GM18519 (cell line): Measurements from ENCODE around the gene AOAH.
"Not testable (repeated sequence)": the region's sequence is repeated elsewhere in the genome, so short reads cannot be mapped to it uniquely, and the experiment has no call there.

Experiments
- ATAC-seq: cut with Tn5 transposase; IDR thresholded peaks from one replicate; pipeline ENCODE4 v1.9.1; 2021; ENCODE audit warnings: mild to moderate bottlenecking, moderate library complexity; ENCODE audit not compliant: unreplicated experiment, low FRiP score

The AOAH gene

GRCh38 chr7:36707898-36708297 is 16.4 kb downstream of the AOAH start:
- ATAC-seq, result no peak

- no peak for ATAC-seq
Observed at GRCh38 chr7:36707465-36707864, 16.8 kb downstream of the AOAH start.

GRCh38 chr7:36703860-36704259 is 20.4 kb downstream of the AOAH start:
- ATAC-seq, result not testable (repeated sequence)

GRCh38 chr7:36692456-36692855 is 31.8 kb downstream of the AOAH start:
- no peak for ATAC-seq

- ATAC-seq, result no peak
Observed at GRCh38 chr7:36691983-36692382, 32.3 kb downstream of the AOAH start.

- ATAC-seq, result no peak
Observed at GRCh38 chr7:36690514-36691187, 33.6 kb downstream of the AOAH start.

- ATAC-seq, result no peak
Observed at GRCh38 chr7:36690041-36690440, 34.3 kb downstream of the AOAH start.

GRCh38 chr7:36686499-36686898 is 37.8 kb downstream of the AOAH start:
- ATAC-seq, result no peak

- ATAC-seq, result no peak
Observed at GRCh38 chr7:36684954-36685353, 39.3 kb downstream of the AOAH start.

GRCh38 chr7:36683695-36684357 is 40.5 kb downstream of the AOAH start:
- no peak for ATAC-seq

GRCh38 chr7:36683111-36683510 is 41.2 kb downstream of the AOAH start:
- ATAC-seq, result no peak

- no peak for ATAC-seq
Observed at GRCh38 chr7:36682102-36682501, 42.2 kb downstream of the AOAH start.

- ATAC-seq, result peak; percentile 79
Observed at GRCh38 chr7:36677769-36678437, 46.4 kb downstream of the AOAH start.

- ATAC-seq, result no peak
Observed at GRCh38 chr7:36673703-36674102, 50.6 kb downstream of the AOAH start.

- no peak for ATAC-seq
Observed at GRCh38 chr7:36671432-36671829, 52.9 kb downstream of the AOAH start.

- ATAC-seq, result no peak
Observed at GRCh38 chr7:36670585-36671431, 53.5 kb downstream of the AOAH start.

- no peak for ATAC-seq
Observed at GRCh38 chr7:36668750-36669149, 55.5 kb downstream of the AOAH start.

- no peak for ATAC-seq
Observed at GRCh38 chr7:36668080-36668479, 56.2 kb downstream of the AOAH start.

- ATAC-seq, result no peak
Observed at GRCh38 chr7:36667007-36667745, 57.1 kb downstream of the AOAH start.

GRCh38 chr7:36663481-36663880 is 60.8 kb downstream of the AOAH start:
- ATAC-seq, result no peak
